SK-N-SH (cell line): ENCODE data around the gene RFX4. TPM values are rescaled to one million over a fixed set of nuclear protein-coding genes. Genes with fewer than 3 reads are reported as not detected.

Experiments used
- CTCF ChIA-PET: fragments of 300-600, 350-600 bp; formaldehyde crosslinking; extraction: SDS; loops from one replicate; lab custom pipeline; 2021; lab: Yijun Ruan, JAX
- POLR2A ChIA-PET: fragments of 350-600 bp; sonication (Branson Sonifier 250); formaldehyde crosslinking; extraction: SDS; loops from one replicate; lab custom pipeline; 2020; ENCODE audit warnings: antibody characterized with exemption, inconsistent platforms; lab: Yijun Ruan, JAX
- DNase-seq: peaks from one replicate; pipeline ENCODE4 v3.0.0; 2012
- H2AFZ ChIP-seq: fragments of 200-600 bp; sonication (generic); 2 replicates; pipeline ENCODE4 v1.8.1; 2016; ENCODE audit warnings: antibody characterized with exemption, mild to moderate bottlenecking, low read depth
- H3F3A ChIP-seq: fragments of 200-600 bp; sonication (generic); replicated peaks from 2 replicates; pipeline ENCODE3; 2016; ENCODE audit warnings: antibody characterized with exemption, mild to moderate bottlenecking; ENCODE audit not compliant: insufficient read depth
- H3K27ac ChIP-seq, 2 experiments: fragments of 200-500 bp in 1 of 2; fragments of 200-600 bp in 1 of 2; sonication (Bioruptor generic) in 1 of 2; sonication (generic), shearing (Covaris generic) in 1 of 2; 2 replicates each; pipeline versions ENCODE4 v1.5.1 to v1.6.1; 2014 to 2016; ENCODE audit warnings: low read depth in 2 of 2, inconsistent platforms in 1 of 2, low read length in 1 of 2, mild to moderate bottlenecking in 1 of 2, mixed read lengths in 1 of 2
- H3K27me3 ChIP-seq: fragments of 200-600 bp; sonication (generic), shearing (Covaris generic); 2 replicates; pipeline ENCODE4 v1.6.1; 2016; ENCODE audit warnings: mixed run types; ENCODE audit not compliant: insufficient read depth
- H3K36me3 ChIP-seq, 2 experiments: fragments of 200-500 bp in 1 of 2; fragments of 200-600 bp in 1 of 2; sonication (Bioruptor generic) in 1 of 2; sonication (generic) in 1 of 2; replicated peaks in 1 of 2; 2 replicates each; pipeline versions ENCODE3 to v1.5.1; 2014 to 2016; ENCODE audit warnings: low read length in 1 of 2, mild to moderate bottlenecking in 1 of 2; ENCODE audit not compliant: insufficient read depth in 2 of 2, control insufficient read depth in 1 of 2
- H3K4me1 ChIP-seq, 2 experiments: fragments of 200-500 bp in 1 of 2; fragments of 200-600 bp in 1 of 2; sonication (Bioruptor generic) in 1 of 2; sonication (generic), shearing (Covaris generic) in 1 of 2; 2 replicates each; pipeline versions ENCODE4 v1.5.1 to v1.6.1; 2014 to 2016; ENCODE audit warnings: low read depth in 1 of 2, low read length in 1 of 2, mixed run types in 1 of 2; ENCODE audit not compliant: insufficient read depth in 2 of 2, control insufficient read depth in 1 of 2
- H3K4me2 ChIP-seq: fragments of 200-600 bp; sonication (generic), shearing (Covaris generic); 2 replicates; pipeline ENCODE4 v1.6.1; 2017; ENCODE audit warnings: mixed run types
- H3K4me3 ChIP-seq, 2 experiments: fragments of 200-500 bp in 1 of 2; fragments of 200-600 bp in 1 of 2; sonication (Bioruptor generic) in 1 of 2; sonication (generic), shearing (Covaris generic) in 1 of 2; 2 replicates each; pipeline versions ENCODE4 v1.5.1 to v1.8.1; 2014 to 2016; ENCODE audit warnings: low read depth in 2 of 2, inconsistent platforms in 1 of 2, low read length in 1 of 2, mild to moderate bottlenecking in 1 of 2, mixed read lengths in 1 of 2, moderate library complexity in 1 of 2
- H3K79me2 ChIP-seq: fragments of 200-600 bp; sonication (generic); 2 replicates; pipeline ENCODE4 v1.8.1; 2017; ENCODE audit warnings: mild to moderate bottlenecking; ENCODE audit not compliant: insufficient read depth
- H3K9ac ChIP-seq: fragments of 200-600 bp; sonication (generic); 2 replicates; pipeline ENCODE4 v1.6.1; 2017; ENCODE audit warnings: mixed run types
- H3K9me2 ChIP-seq: fragments of 200-600 bp; sonication (generic); 2 replicates; pipeline ENCODE4 v1.6.1; 2017; ENCODE audit warnings: mixed run types
- H3K9me3 ChIP-seq: fragments of 200-600 bp; sonication (generic); 2 replicates; pipeline ENCODE4 v1.6.1; 2017; ENCODE audit warnings: mixed run types, mild to moderate bottlenecking, moderate library complexity
- H4K20me1 ChIP-seq: fragments of 200-600 bp; sonication (generic); 2 replicates; pipeline ENCODE4 v1.6.1; 2017; ENCODE audit warnings: mild to moderate bottlenecking, mixed run types; ENCODE audit not compliant: insufficient read depth
- CHD2 ChIP-seq: fragments of 150-350 bp; IDR thresholded peaks from 2 replicates; pipeline ENCODE4 v1.6.1; 2018; ENCODE audit warnings: low read length; ENCODE audit not compliant: partially characterized antibody
- EP300 ChIP-seq, 2 experiments: IDR thresholded peaks; 2 replicates each; pipeline versions ENCODE4 v1.4.0 to v1.6.1; 2012; ENCODE audit warnings: borderline replicate concordance in 1 of 2, low read depth in 1 of 2, low read length in 1 of 2
- FOSL2 ChIP-seq: IDR thresholded peaks from 2 replicates; pipeline ENCODE4 v1.4.0; 2012; ENCODE audit warnings: low read depth, mild to moderate bottlenecking, moderate library complexity, borderline replicate concordance
- FOXM1 ChIP-seq: IDR thresholded peaks from 2 replicates; pipeline ENCODE4 v1.4.0; 2012; ENCODE audit warnings: low read depth, mild to moderate bottlenecking
- GATA2 ChIP-seq: sonication (generic); formaldehyde crosslinking; IDR thresholded peaks from 2 replicates; pipeline ENCODE4 v1.5.0; 2020; ENCODE audit warnings: mild to moderate bottlenecking, missing genetic modification reagents
- JUND ChIP-seq: IDR thresholded peaks from 2 replicates; pipeline ENCODE4 v1.4.0; 2012
- MXI1 ChIP-seq: IDR thresholded peaks from 2 replicates; pipeline ENCODE4 v1.6.1; 2012; ENCODE audit warnings: mild to moderate bottlenecking, low read depth, low read length, improper control_type of control experiment
- NFIC ChIP-seq: IDR thresholded peaks from 2 replicates; pipeline ENCODE4 v1.4.0; 2012; ENCODE audit warnings: borderline replicate concordance
- PBX3 ChIP-seq: IDR thresholded peaks from 2 replicates; pipeline ENCODE4; 2012
- POLR2AphosphoS5 ChIP-seq: IDR thresholded peaks from 2 replicates; pipeline ENCODE4 v1.6.1; 2012; ENCODE audit warnings: low read depth, low read length
- RFX5 ChIP-seq: IDR thresholded peaks from 2 replicates; pipeline ENCODE4 v1.6.1; 2012; ENCODE audit warnings: mild to moderate bottlenecking, improper control_type of control experiment, low read length
- SIN3A ChIP-seq: IDR thresholded peaks from 2 replicates; pipeline ENCODE4 v1.6.1; 2012; ENCODE audit warnings: low read depth, mild to moderate bottlenecking, low read length, moderate library complexity, borderline replicate concordance
- SMC3 ChIP-seq: IDR thresholded peaks from 2 replicates; pipeline ENCODE4 v1.6.1; 2012; ENCODE audit warnings: low read depth, low read length, improper control_type of control experiment
- TAF1 ChIP-seq: IDR thresholded peaks from 2 replicates; pipeline ENCODE4 v1.6.1; 2012; ENCODE audit warnings: low read depth, mild to moderate bottlenecking, low read length, moderate library complexity, borderline replicate concordance
- TCF12 ChIP-seq: IDR thresholded peaks from 2 replicates; pipeline ENCODE4 v1.4.0; 2012
- TEAD4 ChIP-seq: IDR thresholded peaks from 2 replicates; pipeline ENCODE4 v1.4.0; 2012; ENCODE audit warnings: mild to moderate bottlenecking, borderline replicate concordance; ENCODE audit not compliant: insufficient read depth
- YY1 ChIP-seq: IDR thresholded peaks from 2 replicates; pipeline ENCODE4 v1.4.0; 2012; ENCODE audit warnings: low read depth, mild to moderate bottlenecking
- ZBTB33 ChIP-seq: IDR thresholded peaks from 2 replicates; pipeline ENCODE4 v1.4.0; 2012; ENCODE audit warnings: low read depth, borderline replicate concordance
- WGBS: methylation state at CpG from one replicate; pipeline ENCODE4 v1.1.6; 2017; ENCODE audit warnings: low lambda C conversion rate; 5-methylcytosine and 5-hydroxymethylcytosine counted together
- polyA plus RNA-seq, 3 experiments: library from polyadenylated mRNA; depleted of rRNA; stranded (reverse); fragments of >200 nt; gene quantifications; 2 replicates each; pipeline ENCODE4 v1.2.3, GENCODE V29; 2012

RFX4 gene
- polyA plus RNA-seq, 1 of the 3 experiments (the other 2 are of a cell fraction) = not detected

GRCh38 chr12:106780010-106780631 is 197.3 kb downstream of the RFX4 start:
- H3K27ac ChIP-seq = peak overlapping the region in 1 of 2 experiments; percentile 11; a peak in 1 of 4 replicates
- DNase-seq = peak; percentile 42
- peaks cover 10% of the 10 kb centered on the region for H3F3A ChIP-seq
- no peak overlapping the region for H3K9ac ChIP-seq
- H3K27me3 ChIP-seq = no peaks in the 10 kb centered on the region
- peaks cover 10% of the 10 kb centered on the region; the same call in 1 of the 2 replicates for H4K20me1 ChIP-seq
- ChIA-PET POLR2A (no interaction called here), CTCF (interaction anchor here (1.2 kb wide), 1 partner anchor 139 kb away, joined by 4 read pairs; no protein-coding TSS in a partner anchor)
- 0 out of 2 replicates have a peak, but pooled peaks have one; percentile 10 for TF ChIP-seq GATA2 (CRISPR knock-in tag)
- TF ChIP-seq TEAD4 = peak; percentile 50; the same call in 1 of the 2 replicates
- peak; percentile 31 for TF ChIP-seq CHD2
- TF ChIP-seq POLR2AphosphoS5 = peak; percentile 34; the same call in 1 of the 2 replicates
- TF ChIP-seq YY1 = no peak
- TF ChIP-seq TCF12 = peak; percentile 94
- TF ChIP-seq MXI1 = no peak
- TF ChIP-seq FOXM1 = no peak
- no peak for TF ChIP-seq SMC3
- TF ChIP-seq EP300 (IDR thresholded peaks at IDR 0.05; ENCODE audit: borderline replicate concordance in 1 of 2, low read depth in 1 of 2, low read length in 1 of 2) = peak; percentile 9 to 28; a peak in 2 of 4 replicates
- peak; percentile 16; the same call in 1 of the 2 replicates for TF ChIP-seq SIN3A
- TF ChIP-seq FOSL2 = peak; percentile 45; the same call in 1 of the 2 replicates
- TF ChIP-seq PBX3 = peak; percentile 74
- TF ChIP-seq NFIC = peak; percentile 9; the same call in 1 of the 2 replicates
- peak; percentile 81 for TF ChIP-seq JUND
- peaks cover under 1 to 2% of the 10 kb centered on the region in 2 experiments for H3K36me3 ChIP-seq
- H3K4me2 ChIP-seq = no peak overlapping the region
- peaks cover 4 to 15% of the 10 kb centered on the region in 2 experiments; a peak in 3 of 4 replicates for H3K4me1 ChIP-seq
- 3% methylated on average over 3 of the region's 3 CpGs for WGBS
- no peak overlapping the region for H2AFZ ChIP-seq
- H3K9me2 ChIP-seq = no peaks in the 10 kb centered on the region
- H3K9me3 ChIP-seq = no peaks in the 10 kb centered on the region
- H3K4me3 ChIP-seq = no peak overlapping the region
- peaks cover 83% of the 10 kb centered on the region for H3K79me2 ChIP-seq

GRCh38 chr12:106782619-106783018 is 199.8 kb downstream of the RFX4 start:
- Histone ChIP-seq H4K20me1 (peaks cover 10% of the 10 kb centered on the region; the same call in 1 of the 2 replicates), H3F3A (peaks cover 10% of the 10 kb centered on the region), H3K4me3 (no peak overlapping the region), H3K27me3 (no peaks in the 10 kb centered on the region), H2AFZ (no peak overlapping the region), H3K9ac (no peak overlapping the region), H3K79me2 (peaks cover 58% of the 10 kb centered on the region), H3K27ac (no peak overlapping the region), H3K36me3 (peaks cover 12 to 16% of the 10 kb centered on the region in 2 experiments), H3K9me2 (no peaks in the 10 kb centered on the region), H3K9me3 (no peaks in the 10 kb centered on the region), H3K4me2 (no peak overlapping the region), H3K4me1 (peaks cover 4 to 6% of the 10 kb centered on the region in 2 experiments; a peak in 3 of 4 replicates)
- POLR2A ChIA-PET = no interaction called here
- 89% methylated on average over 1 of the region's 1 CpG for WGBS
- DNase-seq = no peak
- CTCF ChIA-PET = no interaction called here
- TF ChIP-seq TAF1 (no peak), YY1 (no peak), RFX5 (no peak), ZBTB33 (no peak)
